H1 (cell line): ENCODE data around the gene ORC3. TPM values are rescaled to one million over a fixed set of nuclear protein-coding genes. Genes with fewer than 3 reads are reported as not detected.

Source experiments
- CTCF ChIA-PET: fragments of 300-600 bp; sonication (Branson Sonifier 250); formaldehyde crosslinking; loops from one replicate; lab custom pipeline; 2021; ENCODE audit not compliant: partially characterized antibody; lab: Charles Lee
- POLR2A ChIA-PET: fragments of 300-600 bp; sonication (Branson Sonifier 250); formaldehyde crosslinking; loops from one replicate; lab custom pipeline; 2021; ENCODE audit warnings: inconsistent platforms; ENCODE audit not compliant: partially characterized antibody; lab: Charles Lee
- DNase-seq, 2 experiments: peaks; one replicate each; pipeline versions ENCODE4 v3.0.0 to v3.0.0-alpha.2; 2010 to 2022; ENCODE audit warnings: low spot score in 2 of 2, low read depth in 1 of 2, mixed read lengths in 1 of 2
- FAIRE-seq: peaks from 2 replicates; lab custom pipeline; 2011; peaks lifted over from hg19 to GRCh38; lab: Jason Lieb, UNC
- H2AFZ ChIP-seq: 2 replicates; pipeline ENCODE4 v1.8.1; 2012; ENCODE audit warnings: low read length, inconsistent platforms
- H2AK5ac ChIP-seq: 2 replicates; pipeline ENCODE4 v1.6.1; 2013; ENCODE audit warnings: low read depth, low read length
- H2BK120ac ChIP-seq: replicated peaks from 2 replicates; pipeline ENCODE3; 2013; ENCODE audit warnings: low read depth, low read length, inconsistent platforms
- H2BK12ac ChIP-seq: 2 replicates; pipeline ENCODE4 v1.6.1; 2013; ENCODE audit warnings: low read depth, low read length
- H2BK15ac ChIP-seq: 2 replicates; pipeline ENCODE4 v1.6.1; 2013; ENCODE audit warnings: low read length
- H2BK20ac ChIP-seq: 2 replicates; pipeline ENCODE4 v1.6.1; 2013; ENCODE audit warnings: low read length
- H2BK5ac ChIP-seq: 2 replicates; pipeline ENCODE4 v1.6.1; 2013; ENCODE audit warnings: low read depth, low read length
- H3K14ac ChIP-seq: 2 replicates; pipeline ENCODE4 v1.6.1; 2013; ENCODE audit warnings: inconsistent platforms; ENCODE audit not compliant: insufficient read length
- H3K18ac ChIP-seq: 2 replicates; pipeline ENCODE4 v1.6.1; 2013; ENCODE audit warnings: low read length; ENCODE audit errors: extremely low read depth
- H3K23ac ChIP-seq: 2 replicates; pipeline ENCODE4 v1.6.1; 2013; ENCODE audit warnings: inconsistent platforms; ENCODE audit not compliant: insufficient read length
- H3K23me2 ChIP-seq: 2 replicates; pipeline ENCODE4 v1.6.1; 2013; ENCODE audit warnings: low read depth, low read length
- H3K27ac ChIP-seq: 2 replicates; pipeline ENCODE4 v1.6.1; 2011; ENCODE audit warnings: low read depth, low read length, inconsistent platforms
- H3K27me3 ChIP-seq, 4 experiments: replicated peaks in 1 of 4; 1 replicate in 1 of 4; 2 replicates in 3 of 4; pipeline versions ENCODE4 v1.6.1 to v1.8.1; 2011 to 2013; ENCODE audit warnings: low read length in 3 of 4, mild to moderate bottlenecking in 3 of 4, inconsistent platforms in 2 of 4, mixed read lengths in 2 of 4, moderate library complexity in 1 of 4; ENCODE audit not compliant: control insufficient read depth in 3 of 4, insufficient read depth in 3 of 4; ENCODE audit errors: extremely low read depth in 1 of 4
- H3K36me3 ChIP-seq, 4 experiments: 2 replicates each; pipeline versions ENCODE4 v1.6.1 to v1.8.1; 2011 to 2013; ENCODE audit warnings: mild to moderate bottlenecking in 4 of 4, low read length in 3 of 4, moderate library complexity in 2 of 4, control low read depth in 1 of 4, inconsistent platforms in 1 of 4; ENCODE audit not compliant: insufficient read depth in 4 of 4, control insufficient read depth in 2 of 4
- H3K4ac ChIP-seq: replicated peaks from 2 replicates; pipeline ENCODE3; 2013; ENCODE audit warnings: low read length, low read depth, mixed read lengths, inconsistent platforms; ENCODE audit not compliant: insufficient read length
- H3K4me1 ChIP-seq, 4 experiments: replicated peaks in 1 of 4; 1 replicate in 1 of 4; 2 replicates in 3 of 4; pipeline versions ENCODE4 v1.6.1 to v1.8.1; 2011 to 2013; ENCODE audit warnings: low read length in 3 of 4, inconsistent platforms in 2 of 4, mixed read lengths in 1 of 4; ENCODE audit not compliant: insufficient read depth in 4 of 4, control insufficient read depth in 3 of 4
- H3K4me2 ChIP-seq, 2 experiments: 2 replicates each; pipeline versions ENCODE4 v1.6.1 to v1.8.1; 2011 to 2013; ENCODE audit warnings: low read depth in 2 of 2, low read length in 2 of 2, control low read depth in 1 of 2, inconsistent platforms in 1 of 2, mild to moderate bottlenecking in 1 of 2; ENCODE audit not compliant: insufficient read depth in 1 of 2
- H3K4me3 ChIP-seq, 4 experiments: fragments of 200-600, 300-600 bp in 1 of 4; sonication (generic), shearing (Covaris generic), sonication (Bioruptor Twin) in 1 of 4; 2 replicates each; pipeline versions ENCODE4 v1.5.1 to v1.8.1; 2011 to 2016; ENCODE audit warnings: low read length in 4 of 4, low read depth in 3 of 4, control low read depth in 2 of 4, inconsistent platforms in 2 of 4, mild to moderate bottlenecking in 2 of 4, mixed read lengths in 1 of 4, moderate library complexity in 1 of 4; ENCODE audit not compliant: insufficient read depth in 2 of 4; ENCODE audit errors: extremely low read depth in 1 of 4
- H3K56ac ChIP-seq: replicated peaks from 2 replicates; pipeline ENCODE3; 2013; ENCODE audit warnings: low read depth, mild to moderate bottlenecking, mixed read lengths, low read length, inconsistent platforms; ENCODE audit not compliant: insufficient read length
- H3K79me1 ChIP-seq: 2 replicates; pipeline ENCODE4 v1.6.1; 2013; ENCODE audit warnings: low read depth, low read length, control low read depth
- H3K79me2 ChIP-seq, 2 experiments: 2 replicates each; pipeline versions ENCODE4 v1.6.1 to v1.8.1; 2012 to 2013; ENCODE audit warnings: low read length in 2 of 2, mild to moderate bottlenecking in 2 of 2, inconsistent platforms in 1 of 2; ENCODE audit not compliant: insufficient read depth in 2 of 2, control insufficient read depth in 1 of 2
- H3K9ac ChIP-seq, 4 experiments: replicated peaks in 1 of 4; 1 replicate in 1 of 4; 2 replicates in 3 of 4; pipeline versions ENCODE4 v1.6.1 to v1.8.1; 2011 to 2013; ENCODE audit warnings: low read depth in 3 of 4, low read length in 3 of 4, control low read depth in 2 of 4, mild to moderate bottlenecking in 2 of 4, moderate library complexity in 2 of 4, inconsistent platforms in 1 of 4; ENCODE audit errors: extremely low read depth in 1 of 4
- H3K9me3 ChIP-seq, 2 experiments: 2 replicates each; pipeline versions ENCODE4 v1.6.1 to v1.8.1; 2012 to 2013; ENCODE audit warnings: mild to moderate bottlenecking in 2 of 2, moderate library complexity in 2 of 2, control low read depth in 1 of 2, inconsistent platforms in 1 of 2, low read depth in 1 of 2, low read length in 1 of 2, mixed read lengths in 1 of 2; ENCODE audit not compliant: insufficient read depth in 2 of 2
- H4K20me1 ChIP-seq, 2 experiments: replicated peaks in 1 of 2; 2 replicates each; pipeline versions ENCODE3 to v1.8.1; 2011 to 2013; ENCODE audit warnings: inconsistent platforms in 2 of 2, low read length in 2 of 2, mild to moderate bottlenecking in 1 of 2; ENCODE audit not compliant: insufficient read depth in 2 of 2, control insufficient read depth in 1 of 2
- H4K5ac ChIP-seq: 2 replicates; pipeline ENCODE4 v1.6.1; 2013; ENCODE audit warnings: low read length, low read depth, mixed read lengths, inconsistent platforms; ENCODE audit not compliant: insufficient read length
- H4K8ac ChIP-seq: 2 replicates; pipeline ENCODE4 v1.8.0; 2013; ENCODE audit warnings: mild to moderate bottlenecking, moderate library complexity, low read length, inconsistent platforms; ENCODE audit not compliant: insufficient read depth; ENCODE audit errors: extremely low read depth
- H4K91ac ChIP-seq: replicated peaks from 2 replicates; pipeline ENCODE3; 2013; ENCODE audit warnings: low read length, mixed read lengths, inconsistent platforms; ENCODE audit not compliant: insufficient read length
- ASH2L ChIP-seq: fragments of 200-600, 300-600 bp; sonication (generic); IDR thresholded peaks from one replicate; pipeline ENCODE4 v1.7.1; 2017; ENCODE audit warnings: low read length
- ATF3 ChIP-seq: IDR thresholded peaks from 2 replicates; pipeline ENCODE4 v1.6.1; 2011; ENCODE audit warnings: low read depth, mild to moderate bottlenecking, low read length; ENCODE audit not compliant: insufficient read depth
- BACH1 ChIP-seq: IDR thresholded peaks from 2 replicates; pipeline ENCODE4 v1.6.1; 2012; ENCODE audit warnings: low read length, improper control_type of control experiment
- CHD2 ChIP-seq: IDR thresholded peaks from 2 replicates; pipeline ENCODE4 v1.6.1; 2012; ENCODE audit warnings: low read length, improper control_type of control experiment
- CTBP2 ChIP-seq: IDR thresholded peaks from 2 replicates; pipeline ENCODE4 v1.7.0; 2011; ENCODE audit warnings: borderline replicate concordance, mild to moderate bottlenecking, moderate library complexity, mixed read lengths, low read length; ENCODE audit not compliant: insufficient read depth, insufficient read length
- GABPA ChIP-seq: IDR thresholded peaks from 2 replicates; pipeline ENCODE4 v1.6.1; 2011; ENCODE audit warnings: mild to moderate bottlenecking, low read length, moderate library complexity, borderline replicate concordance; ENCODE audit not compliant: insufficient read depth
- JUN ChIP-seq: IDR thresholded peaks from 2 replicates; pipeline ENCODE4 v1.6.1; 2011; ENCODE audit warnings: low read depth, mild to moderate bottlenecking, improper control_type of control experiment, low read length
- KDM1A ChIP-seq: fragments of 200-600, 300-600 bp; sonication (generic); IDR thresholded peaks from 2 replicates; pipeline ENCODE4 v1.7.1; 2016; ENCODE audit warnings: mild to moderate bottlenecking, low read length, borderline replicate concordance
- SRF ChIP-seq: IDR thresholded peaks from 2 replicates; pipeline ENCODE4 v1.6.1; 2011; ENCODE audit warnings: mild to moderate bottlenecking, low read depth, low read length, moderate library complexity
- SUZ12 ChIP-seq: fragments of 200-600 bp; sonication (generic); IDR thresholded peaks from 2 replicates; pipeline ENCODE4 v1.6.1; 2012; ENCODE audit warnings: mild to moderate bottlenecking, inconsistent platforms, low read length, moderate library complexity, mixed read lengths
- TCF12 ChIP-seq: IDR thresholded peaks from 2 replicates; pipeline ENCODE4 v1.6.1; 2011; ENCODE audit warnings: low read depth, mild to moderate bottlenecking, low read length
- WGBS, 2 experiments: shearing (Covaris generic) in 1 of 2; methylation state at CpG; one replicate each; pipeline versions ENCODE4 v1.1.6 to v1.1.7; 2013 to 2015; ENCODE audit warnings: low lambda C conversion rate in 2 of 2, mixed read lengths in 2 of 2, inconsistent platforms in 1 of 2, low coverage in 1 of 2, missing lambda C conversion rate in 1 of 2; ENCODE audit not compliant: insufficient replicate concordance in 2 of 2, insufficient coverage in 1 of 2, insufficient read length in 1 of 2; ENCODE audit errors: extremely low coverage in 1 of 2, missing lambda C conversion rate in 1 of 2; 5-methylcytosine and 5-hydroxymethylcytosine counted together
- polyA plus RNA-seq, 7 experiments: library from polyadenylated mRNA; depleted of rRNA in 3 of 7; stranded (reverse) in 5 of 7; unstranded in 2 of 7; fragments of >200 nt in 5 of 7; fragments of 200-250 nt in 2 of 7; gene quantifications; 1 replicate in 5 of 7; 2 replicates in 1 of 7; 4 replicates in 1 of 7; pipeline versions ENCODE4 v1.2.1 to v1.2.3, GENCODE V29; 2011 to 2013; ENCODE audit warnings: missing spikeins in 2 of 7, mixed read lengths in 2 of 7
- total RNA-seq: library from RNA; stranded (reverse); fragmentation: NEBNext Ultra II Directional; extraction: Animal tissue kit (Norgen Biotek cat#: 25700); gene quantifications from 2 replicates; pipeline ENCODE4 v1.2.1, GENCODE V29; 2021

The ORC3 gene
- total and polyA plus RNA-seq, 2 of the 8 experiments (the other 6 are each of a cell fraction or from before 2014, with no cell fraction given) = 35.9 to 60.9 TPM

GRCh38 chr6:87697581-87698546 is 107.9 kb downstream of the ORC3 start:
- no peak overlapping the region for H4K8ac ChIP-seq
- H4K20me1 ChIP-seq = peaks cover 21 to 31% of the 10 kb centered on the region in 2 experiments
- H3K4me3 ChIP-seq = peak overlapping the region; percentile 95 to 99 (median 95); a peak in 7 of 8 replicates
- no peak overlapping the region for H2BK15ac ChIP-seq
- H4K91ac ChIP-seq = peak overlapping the region; percentile 70
- H2BK12ac ChIP-seq = no peak overlapping the region
- H4K5ac ChIP-seq = no peak overlapping the region
- H3K23me2 ChIP-seq = peaks cover 4% of the 10 kb centered on the region
- no peak overlapping the region for H3K23ac ChIP-seq
- no peak overlapping the region for H2BK5ac ChIP-seq
- H3K4ac ChIP-seq = no peak overlapping the region
- no peak overlapping the region for H2BK20ac ChIP-seq
- no peak overlapping the region for H3K14ac ChIP-seq
- H3K4me2 ChIP-seq = peak overlapping the region; percentile 58 to 77
- peaks cover 59 to 91% of the 10 kb centered on the region in 2 experiments for H3K79me2 ChIP-seq
- FAIRE-seq (no peak), DNase-seq (no peak)
- peaks cover 0 to 12% (median 0%) of the 10 kb centered on the region in 4 experiments; a peak in 3 of 7 replicates for H3K4me1 ChIP-seq
- H3K27ac ChIP-seq = no peak overlapping the region
- H3K18ac ChIP-seq = no peak overlapping the region
- H2AK5ac ChIP-seq = no peak overlapping the region
- no peaks in the 10 kb centered on the region for H3K9me3 ChIP-seq
- CTCF ChIA-PET = interaction anchor here (0.6 to 1.0 kb wide), 3 partner anchors 10 to 37 kb away, joined by 3 read pairs; no protein-coding TSS in a partner anchor
- 53% methylated on average over 8 of the region's 8 CpGs; no CpG with 5 or more reads in 1 of the 2 experiments for WGBS, 2 experiments
- no peak overlapping the region for H3K9ac ChIP-seq
- H3K27me3 ChIP-seq = no peaks in the 10 kb centered on the region
- POLR2A ChIA-PET = interaction anchor here (0.9 to 2.3 kb wide), 12 partner anchors 9 to 126 kb away, joined by 3 to 11 read pairs (median 3); no protein-coding TSS in a partner anchor
- no peak overlapping the region for H3K56ac ChIP-seq
- H2BK120ac ChIP-seq = peak overlapping the region; percentile 77
- H2AFZ ChIP-seq = no peak overlapping the region
- no peaks in the 10 kb centered on the region for H3K36me3 ChIP-seq
- H3K79me1 ChIP-seq = no peaks in the 10 kb centered on the region
- TF ChIP-seq CTBP2 = no peak
- TF ChIP-seq JUN = no peak
- no peak for TF ChIP-seq ATF3
- no peak for TF ChIP-seq TCF12
- no peak for TF ChIP-seq ASH2L
- TF ChIP-seq SUZ12 = no peak
- no peak for TF ChIP-seq KDM1A
- no peak for TF ChIP-seq CHD2
- no peak for TF ChIP-seq BACH1
- TF ChIP-seq GABPA = no peak
- TF ChIP-seq SRF = no peak
